22Rv1 (cell line): ENCODE measurements around the gene CDC123.
"Not testable (repeated sequence)": the region's sequence is repeated elsewhere in the genome, so short reads cannot be mapped to it uniquely, and the experiment has no call there.

ENCODE experiments used
- H3K27ac ChIP-seq: fragments of 450-650 bp; 2 replicates; pipeline ENCODE4 v1.5.1; 2017
- ZFX ChIP-seq: fragments of 450-650 bp; IDR thresholded peaks from 2 replicates; pipeline ENCODE4 v1.6.1; 2017; ENCODE audit warnings: antibody characterized with exemption, borderline replicate concordance
- TF ChIP-seq, protein P1 (sequence below): fragments of 450-650 bp; IDR thresholded peaks from 2 replicates; pipeline ENCODE4 v1.5.1; 2017; ENCODE audit warnings: mild to moderate bottlenecking

The CDC123 gene

DNA sequence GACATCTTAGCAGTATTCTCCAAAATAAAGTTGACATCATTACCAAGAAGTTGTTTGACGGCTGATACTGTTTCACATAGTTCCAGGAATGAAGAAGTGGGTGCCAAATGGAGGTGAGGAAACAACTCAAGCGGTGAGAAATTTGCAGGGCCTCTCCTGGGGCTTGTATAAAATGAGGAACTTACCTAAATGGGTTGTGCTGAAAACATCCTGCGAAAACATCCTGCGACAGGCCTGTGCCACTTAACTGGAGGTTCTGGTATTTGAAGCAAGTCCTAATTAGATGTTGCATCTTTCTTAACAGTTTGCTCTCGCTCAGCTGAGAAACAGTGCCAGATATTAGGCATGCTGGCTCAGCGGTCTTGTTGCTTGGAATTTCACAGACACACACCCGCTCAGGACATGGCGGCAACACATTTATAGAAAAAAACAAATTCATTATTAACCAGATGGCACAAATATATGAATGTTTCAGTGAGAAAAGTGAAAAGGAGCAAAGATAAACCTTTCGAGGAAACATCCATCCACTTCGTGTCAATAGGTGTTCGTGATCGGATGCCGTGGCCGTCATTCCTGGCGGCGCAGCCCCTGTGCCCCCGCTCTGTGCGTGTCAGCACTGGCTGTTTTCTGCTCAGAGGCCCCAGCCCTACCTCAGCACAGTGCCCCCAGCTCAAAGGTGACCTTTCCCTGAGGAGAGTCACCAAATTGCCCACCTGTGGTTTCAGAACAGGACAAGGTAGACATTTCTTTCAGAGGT lies 48.1 kb downstream of the CDC123 start:
- no peak for TF ChIP-seq ZFX
- TF ChIP-seq, protein P1, sequence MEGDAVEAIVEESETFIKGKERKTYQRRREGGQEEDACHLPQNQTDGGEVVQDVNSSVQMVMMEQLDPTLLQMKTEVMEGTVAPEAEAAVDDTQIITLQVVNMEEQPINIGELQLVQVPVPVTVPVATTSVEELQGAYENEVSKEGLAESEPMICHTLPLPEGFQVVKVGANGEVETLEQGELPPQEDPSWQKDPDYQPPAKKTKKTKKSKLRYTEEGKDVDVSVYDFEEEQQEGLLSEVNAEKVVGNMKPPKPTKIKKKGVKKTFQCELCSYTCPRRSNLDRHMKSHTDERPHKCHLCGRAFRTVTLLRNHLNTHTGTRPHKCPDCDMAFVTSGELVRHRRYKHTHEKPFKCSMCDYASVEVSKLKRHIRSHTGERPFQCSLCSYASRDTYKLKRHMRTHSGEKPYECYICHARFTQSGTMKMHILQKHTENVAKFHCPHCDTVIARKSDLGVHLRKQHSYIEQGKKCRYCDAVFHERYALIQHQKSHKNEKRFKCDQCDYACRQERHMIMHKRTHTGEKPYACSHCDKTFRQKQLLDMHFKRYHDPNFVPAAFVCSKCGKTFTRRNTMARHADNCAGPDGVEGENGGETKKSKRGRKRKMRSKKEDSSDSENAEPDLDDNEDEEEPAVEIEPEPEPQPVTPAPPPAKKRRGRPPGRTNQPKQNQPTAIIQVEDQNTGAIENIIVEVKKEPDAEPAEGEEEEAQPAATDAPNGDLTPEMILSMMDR, result no peak
- no peak overlapping the region for H3K27ac ChIP-seq

DNA sequence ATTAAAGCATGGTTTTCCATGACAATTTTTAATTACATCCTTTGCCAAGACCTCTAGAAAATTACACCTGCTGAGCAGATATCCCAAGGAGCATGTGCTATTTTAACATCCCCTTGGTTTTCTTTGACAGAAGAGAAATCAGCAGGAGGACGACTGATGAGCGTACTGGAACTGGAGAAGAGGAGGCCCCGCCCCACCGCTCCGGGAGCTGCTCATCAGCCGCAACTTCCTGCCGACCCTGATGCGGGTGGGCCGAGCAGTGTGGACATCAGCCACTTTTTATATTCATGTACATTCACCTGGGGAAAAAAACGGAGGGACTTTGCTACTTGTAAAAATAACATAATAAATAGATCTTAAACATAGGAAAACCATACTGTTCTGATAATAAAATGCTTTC lies 54.2 kb downstream of the CDC123 start:
- TF ChIP-seq, protein P1, result no peak
- TF ChIP-seq ZFX, result no peak
- no peak overlapping the region for H3K27ac ChIP-seq

DNA sequence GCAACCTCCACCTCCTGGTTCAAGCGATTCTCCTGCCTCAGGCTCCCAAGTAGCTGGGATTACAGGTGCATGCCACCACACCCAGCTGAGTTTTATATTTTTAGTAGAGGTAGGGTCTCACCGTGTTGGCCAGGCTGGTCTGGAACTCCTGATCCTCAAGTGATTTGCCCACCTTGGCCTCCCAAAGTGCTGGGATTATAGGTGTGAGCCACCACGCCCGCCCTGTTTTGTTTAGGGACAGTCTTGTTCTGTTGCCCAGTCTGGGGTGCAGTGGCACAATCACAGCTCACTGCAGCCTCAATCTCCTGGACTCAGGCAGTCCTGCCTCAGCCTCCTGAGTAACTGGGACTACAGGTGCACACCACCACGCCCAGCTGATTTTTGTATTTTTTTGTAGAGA lies 54.7 kb downstream of the CDC123 start:
- H3K27ac ChIP-seq, result not testable (repeated sequence)

DNA sequence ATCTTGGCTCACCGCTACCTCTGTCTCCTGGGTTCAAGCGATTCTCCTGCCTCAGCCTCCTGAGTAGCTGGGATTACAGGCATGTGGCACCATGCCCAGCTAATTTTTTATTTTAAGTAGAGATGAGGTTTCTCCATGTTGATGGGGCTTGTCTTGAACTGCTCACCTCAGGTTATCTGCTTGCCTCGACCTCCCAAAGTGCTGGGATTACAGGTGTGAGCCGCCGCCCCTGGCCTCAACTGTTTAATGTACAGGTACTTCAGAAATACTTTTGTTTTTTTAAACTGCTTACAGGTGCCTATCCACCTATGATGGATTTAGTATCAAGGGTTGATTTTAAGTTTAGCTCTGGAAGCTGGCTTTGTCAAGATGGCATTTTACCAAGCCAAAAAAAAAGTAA lies 55.6 kb downstream of the CDC123 start:
- TF ChIP-seq, protein P1, result no peak
- no peak for TF ChIP-seq ZFX
- no peak overlapping the region for H3K27ac ChIP-seq

DNA sequence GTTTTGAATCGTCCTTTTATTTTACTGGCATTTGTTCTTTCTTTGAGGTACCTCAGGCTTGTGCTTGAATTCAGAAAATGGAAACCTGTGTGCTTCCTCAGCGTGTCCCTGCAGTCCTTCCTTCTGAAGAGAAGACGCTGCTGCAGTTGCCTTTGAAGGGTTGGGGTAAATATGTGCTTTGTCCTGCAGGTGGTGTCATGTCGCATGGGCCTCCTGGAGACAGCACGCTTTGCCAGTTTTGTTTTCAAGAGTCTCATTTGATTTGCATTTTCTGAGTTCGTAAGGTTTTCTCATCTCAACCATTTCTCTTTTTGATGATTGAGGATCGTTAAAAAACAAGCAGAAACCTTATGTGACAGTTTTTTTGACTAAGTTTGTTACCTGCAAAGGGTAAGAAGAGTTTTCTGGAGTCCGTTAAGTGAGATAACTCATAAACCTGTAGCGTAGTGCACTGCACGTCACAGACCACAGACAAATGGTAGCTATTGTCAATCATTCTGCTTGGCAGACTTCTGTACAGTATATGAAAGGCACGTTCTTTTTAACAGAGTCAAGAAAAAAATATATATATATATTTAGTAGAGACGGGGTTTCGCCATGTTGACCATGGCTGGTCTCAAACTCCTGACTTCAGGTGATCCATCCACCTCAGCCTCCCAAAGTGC lies 57.0 kb downstream of the CDC123 start:
- TF ChIP-seq, protein P1, result peak; percentile 56
- TF ChIP-seq ZFX, result no peak
- no peak overlapping the region for H3K27ac ChIP-seq

DNA sequence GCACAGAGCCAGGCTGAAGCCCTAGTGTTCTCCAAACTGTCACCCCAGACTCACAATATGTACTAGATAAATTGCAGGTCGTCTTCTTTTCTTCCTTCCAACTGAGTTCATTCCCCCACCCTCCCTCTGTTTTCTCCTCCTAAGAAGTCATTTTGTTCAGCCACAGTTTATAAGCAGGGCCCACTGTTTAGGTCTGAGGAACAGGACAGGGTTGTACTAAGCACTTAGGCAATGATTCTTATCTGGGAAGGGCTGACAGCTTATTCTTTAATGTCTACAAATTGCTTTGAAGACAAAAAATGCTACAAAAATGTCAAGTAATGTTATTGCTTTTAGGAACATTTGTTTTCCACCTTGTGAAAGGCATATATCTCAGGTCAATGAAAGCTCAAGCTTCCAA lies 59.1 kb downstream of the CDC123 start:
- no peak for TF ChIP-seq ZFX
- TF ChIP-seq, protein P1, result no peak

DNA sequence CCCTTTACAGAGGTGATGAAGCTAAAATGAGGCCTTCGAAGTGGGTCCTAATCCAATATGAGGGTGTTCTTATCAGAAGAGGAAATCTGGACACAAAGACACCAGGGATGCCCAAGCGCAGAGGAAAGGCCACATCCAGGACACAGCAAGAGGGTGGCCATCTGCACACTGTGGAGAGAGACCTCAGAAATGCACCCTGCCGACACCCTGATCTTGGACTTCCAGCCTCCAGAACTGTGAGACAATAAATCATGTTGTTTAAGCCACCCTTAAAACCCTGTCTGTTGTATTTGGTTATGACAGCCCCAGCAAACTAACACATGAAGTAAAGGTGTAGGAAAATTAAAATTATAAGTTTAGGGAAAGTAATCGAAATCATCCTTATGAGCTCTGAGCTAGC lies 64.0 kb downstream of the CDC123 start:
- H3K27ac ChIP-seq, result no peak overlapping the region
- TF ChIP-seq ZFX, result no peak
- TF ChIP-seq, protein P1, result no peak

More for the DNA sequence above, 59.1 kb downstream of the CDC123 start:
- no peak overlapping the region for H3K27ac ChIP-seq
